Parathyroid adenoma (tissue), 2 donors: ENCODE results near the gene PDCD1LG2.
"Not testable (repeated sequence)": the region's sequence is repeated elsewhere in the genome, so short reads cannot be mapped to it uniquely, and the experiment has no call there.

ENCODE experiments used
- H2AFZ ChIP-seq: fragments of 300-600 bp; sonication (generic); one replicate; pipeline ENCODE4 v1.7.0; 2017; ENCODE audit warnings: antibody characterized with exemption, mild to moderate bottlenecking
- H3K27ac ChIP-seq: fragments of 300-600 bp; sonication (generic); one replicate; pipeline ENCODE4 v1.7.0; 2017
- H3K27me3 ChIP-seq: fragments of 300-600 bp; sonication (generic); one replicate; pipeline ENCODE4 v1.7.0; 2017; ENCODE audit warnings: low read length; ENCODE audit not compliant: control insufficient read depth, insufficient read depth
- H3K36me3 ChIP-seq: fragments of 300-600 bp; sonication (generic); one replicate; pipeline ENCODE4 v1.7.0; 2017; ENCODE audit warnings: low read length; ENCODE audit not compliant: control insufficient read depth, insufficient read depth
- H3K4me1 ChIP-seq: fragments of 300-600 bp; sonication (generic); one replicate; pipeline ENCODE4 v1.7.0; 2017; ENCODE audit warnings: control low read depth
- H3K4me2 ChIP-seq: fragments of 300-600 bp; sonication (generic); one replicate; pipeline ENCODE4 v1.7.0; 2017; ENCODE audit warnings: low read length
- H3K4me3 ChIP-seq: fragments of 300-600 bp; sonication (generic); one replicate; pipeline ENCODE4 v1.7.0; 2017; ENCODE audit warnings: low read depth, low read length
- H3K79me2 ChIP-seq: fragments of 300-600 bp; sonication (generic); one replicate; pipeline ENCODE4 v1.7.0; 2017; ENCODE audit warnings: control low read depth
- H3K9ac ChIP-seq: fragments of 300-600 bp; sonication (generic); one replicate; pipeline ENCODE4 v1.7.0; 2017; ENCODE audit warnings: mild to moderate bottlenecking
- H3K9me3 ChIP-seq: fragments of 300-600 bp; sonication (generic); one replicate; pipeline ENCODE4 v1.7.0; 2017; ENCODE audit warnings: low read length; ENCODE audit not compliant: control insufficient read depth
- TF ChIP-seq, protein P1 (sequence below): fragments of 300-600 bp; sonication (generic); IDR thresholded peaks from one replicate; pipeline ENCODE4 v1.7.0; 2017; ENCODE audit warnings: antibody characterized with exemption, mild to moderate bottlenecking
- donor health status: primary hyperparathyroidism.

Gene PDCD1LG2

DNA sequence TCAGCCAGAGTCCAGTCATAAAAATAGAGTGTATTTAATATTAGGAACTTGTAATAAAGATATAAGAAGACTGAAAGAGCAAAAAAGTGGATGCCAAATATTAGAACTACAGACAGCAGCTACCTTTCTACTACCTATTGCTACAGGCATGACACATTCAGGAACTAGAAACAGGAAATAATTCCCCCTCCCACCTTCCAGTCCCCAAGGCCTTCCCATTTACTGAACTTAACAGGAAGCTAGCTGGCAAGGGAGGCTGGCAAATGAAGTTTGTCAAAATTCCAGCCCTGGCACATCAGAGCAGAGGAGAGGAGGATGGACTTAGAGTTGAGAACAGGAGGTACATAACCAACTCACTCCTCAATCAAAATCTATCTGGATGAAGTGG lies 68.4 kb downstream of the PDCD1LG2 start:
- Histone ChIP-seq H3K36me3 (no peaks in the 10 kb centered on the region), H3K27ac (no peak overlapping the region), H3K27me3 (no peaks in the 10 kb centered on the region), H3K4me3 (no peak overlapping the region), H3K9ac (no peak overlapping the region), H3K4me2 (no peak overlapping the region), H3K4me1 (no peaks in the 10 kb centered on the region), H2AFZ (no peak overlapping the region), H3K9me3 (no peaks in the 10 kb centered on the region), H3K79me2 (no peaks in the 10 kb centered on the region)
- TF ChIP-seq, protein P1, sequence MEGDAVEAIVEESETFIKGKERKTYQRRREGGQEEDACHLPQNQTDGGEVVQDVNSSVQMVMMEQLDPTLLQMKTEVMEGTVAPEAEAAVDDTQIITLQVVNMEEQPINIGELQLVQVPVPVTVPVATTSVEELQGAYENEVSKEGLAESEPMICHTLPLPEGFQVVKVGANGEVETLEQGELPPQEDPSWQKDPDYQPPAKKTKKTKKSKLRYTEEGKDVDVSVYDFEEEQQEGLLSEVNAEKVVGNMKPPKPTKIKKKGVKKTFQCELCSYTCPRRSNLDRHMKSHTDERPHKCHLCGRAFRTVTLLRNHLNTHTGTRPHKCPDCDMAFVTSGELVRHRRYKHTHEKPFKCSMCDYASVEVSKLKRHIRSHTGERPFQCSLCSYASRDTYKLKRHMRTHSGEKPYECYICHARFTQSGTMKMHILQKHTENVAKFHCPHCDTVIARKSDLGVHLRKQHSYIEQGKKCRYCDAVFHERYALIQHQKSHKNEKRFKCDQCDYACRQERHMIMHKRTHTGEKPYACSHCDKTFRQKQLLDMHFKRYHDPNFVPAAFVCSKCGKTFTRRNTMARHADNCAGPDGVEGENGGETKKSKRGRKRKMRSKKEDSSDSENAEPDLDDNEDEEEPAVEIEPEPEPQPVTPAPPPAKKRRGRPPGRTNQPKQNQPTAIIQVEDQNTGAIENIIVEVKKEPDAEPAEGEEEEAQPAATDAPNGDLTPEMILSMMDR = no peak

- Histone ChIP-seq H3K9me3 (no peaks in the 10 kb centered on the region), H3K4me2 (no peak overlapping the region), H3K27ac (no peak overlapping the region), H3K27me3 (no peaks in the 10 kb centered on the region), H3K79me2 (no peaks in the 10 kb centered on the region), H2AFZ (no peak overlapping the region), H3K4me3 (no peak overlapping the region), H3K36me3 (no peaks in the 10 kb centered on the region), H3K9ac (no peak overlapping the region), H3K4me1 (no peaks in the 10 kb centered on the region)
- TF ChIP-seq, protein P1 = no peak
These were observed 69.5 kb downstream of the PDCD1LG2 start for GRCh38 chr9:5579881-5580280.

- TF ChIP-seq, protein P1 = no peak
- no peaks in the 10 kb centered on the region for H3K79me2 ChIP-seq
- no peaks in the 10 kb centered on the region for H3K9me3 ChIP-seq
- H3K4me3 ChIP-seq = no peak overlapping the region
- no peaks in the 10 kb centered on the region for H3K27me3 ChIP-seq
- no peak overlapping the region for H3K4me2 ChIP-seq
- no peaks in the 10 kb centered on the region for H3K4me1 ChIP-seq
- no peak overlapping the region for H2AFZ ChIP-seq
- H3K9ac ChIP-seq = no peak overlapping the region
- H3K27ac ChIP-seq = no peak overlapping the region
- H3K36me3 ChIP-seq = no peaks in the 10 kb centered on the region
These were observed 70.3 kb downstream of the PDCD1LG2 start for GRCh38 chr9:5580650-5581049.

- H3K27me3 ChIP-seq, H3K79me2 ChIP-seq: not testable (repeated sequence)
These were observed 71.4 kb downstream of the PDCD1LG2 start for GRCh38 chr9:5581706-5582105.

GRCh38 chr9:5582835-5583195 lies 72.5 kb downstream of the PDCD1LG2 start:
- H3K27me3 ChIP-seq = no peaks in the 10 kb centered on the region
- no peak overlapping the region for H3K4me3 ChIP-seq
- H3K4me2 ChIP-seq = no peak overlapping the region
- H3K9ac ChIP-seq = no peak overlapping the region
- H3K4me1 ChIP-seq = no peaks in the 10 kb centered on the region
- H2AFZ ChIP-seq = no peak overlapping the region
- H3K9me3 ChIP-seq = no peaks in the 10 kb centered on the region
- no peaks in the 10 kb centered on the region for H3K36me3 ChIP-seq
- H3K27ac ChIP-seq = no peak overlapping the region
- no peaks in the 10 kb centered on the region for H3K79me2 ChIP-seq
- TF ChIP-seq, protein P1 = no peak

More at GRCh38 chr9:5581706-5582105, 71.4 kb downstream of the PDCD1LG2 start:
- H3K9me3 ChIP-seq, H3K4me3 ChIP-seq, H3K4me2 ChIP-seq, H3K9ac ChIP-seq, H2AFZ ChIP-seq, H3K36me3 ChIP-seq, H3K27ac ChIP-seq, H3K4me1 ChIP-seq: not testable (repeated sequence)
